HG03342 (cell line): ENCODE results near the gene STON1.
"Not testable (repeated sequence)": the region's sequence is repeated elsewhere in the genome, so short reads cannot be mapped to it uniquely, and the experiment has no call there.

ENCODE experiments used
- ATAC-seq: cut with Tn5 transposase; IDR thresholded peaks from one replicate; pipeline ENCODE4 v1.9.1; 2021; ENCODE audit warnings: mild to moderate bottlenecking, moderate library complexity; ENCODE audit not compliant: unreplicated experiment

STON1 gene

GRCh38 chr2:48528431-48528830 is 1.5 kb upstream of the STON1 start:
- no peak for ATAC-seq

GRCh38 chr2:48529194-48529593 is 760 bp upstream of the STON1 start:
- ATAC-seq: no peak

- ATAC-seq: no peak
Observed at GRCh38 chr2:48529676-48530032, 300 bp upstream of the STON1 start.

- ATAC-seq: no peak
Observed at GRCh38 chr2:48531141-48531648, 1.2 kb downstream of the STON1 start.

GRCh38 chr2:48532174-48532573 is 2.2 kb downstream of the STON1 start:
- ATAC-seq: no peak

GRCh38 chr2:48532824-48533223 is 2.9 kb downstream of the STON1 start:
- no peak for ATAC-seq

- ATAC-seq: no peak
Observed at GRCh38 chr2:48534781-48535180, 4.8 kb downstream of the STON1 start.

GRCh38 chr2:48540237-48540935 is 10.4 kb downstream of the STON1 start:
- ATAC-seq: no peak

- ATAC-seq: no peak
Observed at GRCh38 chr2:48541666-48542389, 11.9 kb downstream of the STON1 start.

- ATAC-seq: no peak
Observed at GRCh38 chr2:48543895-48544294, 13.9 kb downstream of the STON1 start.

- ATAC-seq: no peak
Observed at GRCh38 chr2:48545244-48545643, 15.3 kb downstream of the STON1 start.

- no peak for ATAC-seq
Observed at GRCh38 chr2:48548840-48549239, 18.9 kb downstream of the STON1 start.

GRCh38 chr2:48549972-48550371 is 20.0 kb downstream of the STON1 start:
- no peak for ATAC-seq

GRCh38 chr2:48551548-48551947 is 21.6 kb downstream of the STON1 start:
- ATAC-seq: no peak

- ATAC-seq: not testable (repeated sequence)
Observed at GRCh38 chr2:48555071-48555470, 25.1 kb downstream of the STON1 start.

GRCh38 chr2:48558456-48558855 is 28.5 kb downstream of the STON1 start:
- no peak for ATAC-seq

- no peak for ATAC-seq
Observed at GRCh38 chr2:48560546-48561209, 30.7 kb downstream of the STON1 start.

GRCh38 chr2:48562281-48562680 is 32.3 kb downstream of the STON1 start:
- ATAC-seq: no peak

GRCh38 chr2:48566592-48567310 is 36.8 kb downstream of the STON1 start:
- no peak for ATAC-seq

GRCh38 chr2:48567671-48568070 is 37.7 kb downstream of the STON1 start:
- ATAC-seq: no peak

- no peak for ATAC-seq
Observed at GRCh38 chr2:48568547-48568946, 38.6 kb downstream of the STON1 start.
